H9 (cell line): ENCODE results near the gene ORAI3. TPM values are rescaled to one million over a fixed set of nuclear protein-coding genes. Genes with fewer than 3 reads are reported as not detected.

Experiments used
- DNase-seq: peaks from one replicate; pipeline ENCODE4 v3.0.0-alpha.2; 2017
- H2AFZ ChIP-seq: one replicate; pipeline ENCODE4 v1.6.1; 2013; ENCODE audit warnings: mild to moderate bottlenecking, low read length, control low read depth, moderate library complexity
- H2AK5ac ChIP-seq: 2 replicates; pipeline ENCODE4 v1.6.1; 2013; ENCODE audit warnings: low read length, control low read depth, mixed read lengths; ENCODE audit not compliant: insufficient read length
- H2BK120ac ChIP-seq: one replicate; pipeline ENCODE4 v1.6.1; 2013; ENCODE audit warnings: low read depth, mild to moderate bottlenecking, low read length, control low read depth, inconsistent platforms; ENCODE audit not compliant: poor library complexity, severe bottlenecking
- H2BK12ac ChIP-seq: 2 replicates; pipeline ENCODE4 v1.6.1; 2013; ENCODE audit warnings: low read length, control low read depth, mixed read lengths, low read depth; ENCODE audit not compliant: insufficient read length
- H2BK15ac ChIP-seq: 2 replicates; pipeline ENCODE4 v1.6.1; 2013; ENCODE audit warnings: low read depth, low read length, control low read depth
- H2BK20ac ChIP-seq: one replicate; pipeline ENCODE4 v1.6.1; 2013; ENCODE audit warnings: low read depth, mild to moderate bottlenecking, low read length, control low read depth, inconsistent platforms; ENCODE audit not compliant: poor library complexity, severe bottlenecking
- H2BK5ac ChIP-seq: 2 replicates; pipeline ENCODE4 v1.6.1; 2013; ENCODE audit warnings: low read length, control low read depth, mixed read lengths; ENCODE audit not compliant: insufficient read length
- H3K14ac ChIP-seq: 2 replicates; pipeline ENCODE4 v1.6.1; 2013; ENCODE audit warnings: low read length, control low read depth; ENCODE audit not compliant: insufficient read depth
- H3K18ac ChIP-seq: 2 replicates; pipeline ENCODE4 v1.6.1; 2013; ENCODE audit warnings: low read depth, mild to moderate bottlenecking, mixed read lengths, low read length, control low read depth; ENCODE audit not compliant: insufficient read length
- H3K23ac ChIP-seq: 2 replicates; pipeline ENCODE4 v1.6.1; 2013; ENCODE audit warnings: low read length, control low read depth, mixed read lengths, low read depth; ENCODE audit not compliant: insufficient read length
- H3K23me2 ChIP-seq: 2 replicates; pipeline ENCODE4 v1.6.1; 2013; ENCODE audit warnings: low read depth, mild to moderate bottlenecking, mixed read lengths, low read length, control low read depth; ENCODE audit not compliant: insufficient read length, poor library complexity, severe bottlenecking
- H3K27ac ChIP-seq: 2 replicates; pipeline ENCODE4 v1.5.1; 2013; ENCODE audit warnings: low read length, control low read depth, mixed read lengths, low read depth; ENCODE audit not compliant: insufficient read length
- H3K27me3 ChIP-seq: 2 replicates; pipeline ENCODE4 v1.6.1; 2013; ENCODE audit warnings: low read length, control low read depth, inconsistent platforms; ENCODE audit not compliant: insufficient read depth
- H3K4ac ChIP-seq: 2 replicates; pipeline ENCODE4 v1.6.1; 2013; ENCODE audit warnings: low read depth, mild to moderate bottlenecking, control low read depth, inconsistent platforms, low read length, moderate library complexity
- H3K4me1 ChIP-seq: 2 replicates; pipeline ENCODE4 v1.6.1; 2013; ENCODE audit warnings: low read length, control low read depth, inconsistent platforms; ENCODE audit not compliant: insufficient read depth
- H3K4me2 ChIP-seq: 2 replicates; pipeline ENCODE4 v1.6.1; 2013; ENCODE audit warnings: low read length, control low read depth, mixed read lengths; ENCODE audit not compliant: insufficient read length, insufficient read depth
- H3K56ac ChIP-seq: 2 replicates; pipeline ENCODE4 v1.6.1; 2013; ENCODE audit warnings: low read depth, mild to moderate bottlenecking, mixed read lengths, low read length, control low read depth; ENCODE audit not compliant: insufficient read length
- H3K79me1 ChIP-seq: 2 replicates; pipeline ENCODE4 v1.6.1; 2013; ENCODE audit warnings: low read depth, mild to moderate bottlenecking, moderate library complexity, low read length, control low read depth, inconsistent platforms; ENCODE audit not compliant: insufficient read depth, poor library complexity, severe bottlenecking
- H3K79me2 ChIP-seq: 2 replicates; pipeline ENCODE4 v1.6.1; 2013; ENCODE audit warnings: low read length, control low read depth, inconsistent platforms; ENCODE audit not compliant: insufficient read depth
- H3K9ac ChIP-seq: 2 replicates; pipeline ENCODE4 v1.6.1; 2013; ENCODE audit warnings: low read length, control low read depth, mixed read lengths; ENCODE audit not compliant: insufficient read length; ENCODE audit errors: extremely low read depth
- H3K9me3 ChIP-seq: one replicate; pipeline ENCODE4 v1.6.1; 2013; ENCODE audit warnings: low read depth, low read length, inconsistent platforms; ENCODE audit not compliant: control insufficient read depth
- H3T11ph ChIP-seq: one replicate; pipeline ENCODE4 v1.6.1; 2013; ENCODE audit warnings: mild to moderate bottlenecking, low read length, control low read depth, inconsistent platforms
- H4K20me1 ChIP-seq: one replicate; pipeline ENCODE4 v1.6.1; 2013; ENCODE audit not compliant: control insufficient read depth, insufficient read length, insufficient read depth
- H4K5ac ChIP-seq: 2 replicates; pipeline ENCODE4 v1.6.1; 2013; ENCODE audit warnings: low read depth, mild to moderate bottlenecking, mixed read lengths, low read length, control low read depth; ENCODE audit not compliant: insufficient read length
- H4K8ac ChIP-seq: replicated peaks from 2 replicates; pipeline ENCODE4 v1.6.1; 2013; ENCODE audit warnings: low read length, control low read depth, mixed read lengths, low read depth; ENCODE audit not compliant: insufficient read length
- H4K91ac ChIP-seq: 2 replicates; pipeline ENCODE4 v1.6.1; 2013; ENCODE audit warnings: low read depth, mild to moderate bottlenecking, moderate library complexity, mixed read lengths, low read length, control low read depth; ENCODE audit not compliant: insufficient read length
- H3K27ac Mint-ChIP-seq, 3 experiments: 2 replicates in 2 of 3; 3 replicates in 1 of 3; pipeline ENCODE4 v1.8.0; 2020 to 2021; ENCODE audit warnings: mixed read lengths in 3 of 3, mild to moderate bottlenecking in 1 of 3, moderate library complexity in 1 of 3
- H3K27me3 Mint-ChIP-seq: 2 replicates; pipeline ENCODE4 v1.8.0; 2021; ENCODE audit warnings: low read depth, mild to moderate bottlenecking, moderate library complexity, mixed read lengths
- H3K36me3 Mint-ChIP-seq, 3 experiments: 2 replicates in 2 of 3; 3 replicates in 1 of 3; pipeline ENCODE4 v1.8.0; 2020 to 2021; ENCODE audit warnings: low read depth in 3 of 3, mixed read lengths in 3 of 3; ENCODE audit not compliant: insufficient read depth in 1 of 3
- H3K4me1 Mint-ChIP-seq, 2 experiments: 2 replicates each; pipeline ENCODE4 v1.8.0; 2020; ENCODE audit warnings: mixed read lengths in 2 of 2
- H3K4me3 Mint-ChIP-seq, 2 experiments: 2 replicates in 1 of 2; 3 replicates in 1 of 2; pipeline ENCODE4 v1.8.0; 2020 to 2021; ENCODE audit warnings: mild to moderate bottlenecking in 2 of 2, mixed read lengths in 2 of 2, moderate library complexity in 1 of 2
- H3K9me3 Mint-ChIP-seq, 2 experiments: 2 replicates in 1 of 2; 3 replicates in 1 of 2; pipeline ENCODE4 v1.8.0; 2020; ENCODE audit warnings: mild to moderate bottlenecking in 2 of 2, mixed read lengths in 2 of 2, moderate library complexity in 1 of 2
- WGBS: extraction: QIAGEN DNeasy Blood & Tissue Kit; methylation state at CpG from one replicate; pipeline ENCODE4 v1.1.7; 2013; ENCODE audit warnings: missing lambda C conversion rate, low lambda C conversion rate, mixed read lengths; ENCODE audit not compliant: insufficient read length; ENCODE audit errors: extremely low coverage; 5-methylcytosine and 5-hydroxymethylcytosine counted together
- total RNA-seq: library from RNA; stranded (reverse); gene quantifications from 2 replicates; pipeline ENCODE4 v1.2.1, GENCODE V29; 2021
- TF ChIP-seq, protein P1 (sequence below): fragments of 200-600 bp; sonication (generic); conservative IDR thresholded peaks from 3 replicates; pipeline ENCODE4 v1.8.0; 2021; ENCODE audit warnings: antibody characterized with exemption, mild to moderate bottlenecking

Gene ORAI3
- total RNA-seq, 1 experiment from 2014 or later, result 6.9 TPM

DNA sequence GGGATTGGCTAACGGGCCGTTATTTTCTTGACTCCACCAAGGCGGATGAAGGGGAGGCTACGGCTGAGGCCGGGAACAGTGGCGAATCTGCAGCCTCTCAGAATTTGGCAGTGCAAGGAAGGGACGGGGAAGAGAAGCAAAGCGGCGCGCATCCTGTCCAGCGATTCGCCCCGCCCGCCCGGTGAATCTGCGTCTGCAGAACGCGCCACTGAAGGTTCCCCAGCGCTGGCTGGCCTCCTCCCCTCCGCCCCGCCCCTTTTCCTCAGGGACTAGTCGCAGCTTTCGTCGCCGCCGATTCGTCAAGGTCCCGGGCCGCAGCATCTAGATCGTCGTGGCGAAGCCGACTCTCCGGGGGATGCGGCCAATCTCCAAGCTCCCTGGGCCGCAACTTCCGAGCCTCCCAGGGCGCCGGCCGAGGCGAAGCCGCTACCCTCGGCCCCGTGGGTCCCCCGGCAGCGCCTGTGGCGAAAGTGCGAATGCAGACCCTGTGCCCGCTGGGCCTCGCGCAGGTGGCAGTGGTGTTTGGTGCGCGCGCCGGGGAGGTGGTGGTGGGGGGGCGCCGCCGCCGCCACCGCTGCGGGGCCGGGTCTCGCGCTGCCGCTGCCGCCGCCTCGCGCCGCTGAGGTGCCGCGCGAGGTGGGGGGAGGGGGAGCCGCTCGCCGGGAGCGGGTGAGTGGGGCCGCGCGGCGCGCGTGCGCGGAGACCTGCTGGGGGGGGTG, 8.7 kb downstream of the ORAI3 start, which contains the start of gene SETD1A:
Gene SETD1A (plus strand): TSS at position 299 of the 719 bp plus-strand sequence. CDS start 978 bp downstream, outside the sequence.
- Histone ChIP-seq H2AK5ac (no peak within 1 kb of the TSS), H3K23me2 (no peaks in the 10 kb centered on the region), H3T11ph (peak within 1 kb of the TSS; percentile 78), H3K56ac (no peak within 1 kb of the TSS), H3K23ac (no peak within 1 kb of the TSS), H4K8ac (no peak within 1 kb of the TSS), H2BK12ac (peak within 1 kb of the TSS; percentile 93), H2BK5ac (no peak within 1 kb of the TSS), H3K79me2 (no peaks in the 10 kb centered on the region; the same call in 1 of the 2 replicates), H3K14ac (peak within 1 kb of the TSS; percentile 98), H2AFZ (peak within 1 kb of the TSS; percentile 49), H3K18ac (peak within 1 kb of the TSS; percentile 98), H3K9ac (peak within 1 kb of the TSS; percentile 71), H4K91ac (no peak within 1 kb of the TSS), H3K9me3 (no peaks in the 10 kb centered on the region), H3K4ac (no peak within 1 kb of the TSS), H3K4me2 (peak within 1 kb of the TSS; percentile 55), H2BK15ac (no peak within 1 kb of the TSS), H2BK120ac (peak within 1 kb of the TSS; percentile 90), H3K79me1 (peaks cover 4% of the 10 kb centered on the region), H3K27ac (peak within 1 kb of the TSS; percentile 30), H4K20me1 (no peaks in the 10 kb centered on the region), H3K4me1 (no peaks in the 10 kb centered on the region), H2BK20ac (no peak within 1 kb of the TSS), H4K5ac (no peak within 1 kb of the TSS), H3K27me3 (no peaks in the 10 kb centered on the region)
- Mint-ChIP-seq H3K4me1 (peaks cover 6 to 15% of the 10 kb centered on the region in 2 experiments), H3K36me3 (peaks cover 28 to 42% (median 38%) of the 10 kb centered on the region in 3 experiments), H3K27ac (peak within 1 kb of the TSS; percentile 99 to 100 (median 100)), H3K27me3 (peaks cover 4% of the 10 kb centered on the region; the same call in 1 of the 2 replicates), H3K9me3 (no peaks in the 10 kb centered on the region), H3K4me3 (peak within 1 kb of the TSS; percentile 91 to 96)
- TF ChIP-seq, protein P1, sequence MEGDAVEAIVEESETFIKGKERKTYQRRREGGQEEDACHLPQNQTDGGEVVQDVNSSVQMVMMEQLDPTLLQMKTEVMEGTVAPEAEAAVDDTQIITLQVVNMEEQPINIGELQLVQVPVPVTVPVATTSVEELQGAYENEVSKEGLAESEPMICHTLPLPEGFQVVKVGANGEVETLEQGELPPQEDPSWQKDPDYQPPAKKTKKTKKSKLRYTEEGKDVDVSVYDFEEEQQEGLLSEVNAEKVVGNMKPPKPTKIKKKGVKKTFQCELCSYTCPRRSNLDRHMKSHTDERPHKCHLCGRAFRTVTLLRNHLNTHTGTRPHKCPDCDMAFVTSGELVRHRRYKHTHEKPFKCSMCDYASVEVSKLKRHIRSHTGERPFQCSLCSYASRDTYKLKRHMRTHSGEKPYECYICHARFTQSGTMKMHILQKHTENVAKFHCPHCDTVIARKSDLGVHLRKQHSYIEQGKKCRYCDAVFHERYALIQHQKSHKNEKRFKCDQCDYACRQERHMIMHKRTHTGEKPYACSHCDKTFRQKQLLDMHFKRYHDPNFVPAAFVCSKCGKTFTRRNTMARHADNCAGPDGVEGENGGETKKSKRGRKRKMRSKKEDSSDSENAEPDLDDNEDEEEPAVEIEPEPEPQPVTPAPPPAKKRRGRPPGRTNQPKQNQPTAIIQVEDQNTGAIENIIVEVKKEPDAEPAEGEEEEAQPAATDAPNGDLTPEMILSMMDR, result no peak
- WGBS, result no CpG with 5 or more reads among the region's 85 CpGs
- peak; percentile 95 for DNase-seq
